ENCODE data around the gene ALPI. TPM values are rescaled to one million over a fixed set of nuclear protein-coding genes. Genes with fewer than 3 reads are reported as not detected.
A peak's percentile ranks its signal among the peaks of the same experiment; 100 is the strongest.

Gene ALPI
- total and polyA plus RNA-seq, 5 donors from 2014 or later = not detected

DNA sequence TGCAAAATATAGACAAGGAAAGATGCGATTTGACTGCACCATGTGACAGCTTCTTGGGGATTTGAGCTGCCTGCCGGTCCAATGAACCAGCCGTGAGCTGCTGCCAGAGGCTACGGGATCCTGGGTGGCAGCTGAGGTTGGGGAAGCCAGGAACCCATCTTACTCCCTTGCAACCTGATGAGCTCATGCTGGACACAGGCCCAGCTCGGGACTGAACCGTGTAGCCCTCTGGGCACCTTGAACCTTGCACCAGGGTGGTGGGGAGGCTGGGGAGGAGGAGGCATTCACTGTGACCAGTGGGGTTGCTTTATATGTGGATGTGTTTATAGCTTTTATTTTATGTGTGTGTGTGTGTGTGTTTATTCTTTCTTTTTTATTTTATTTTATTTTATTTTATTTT, 9.1 kb downstream of the ALPI start:
- H3K4me3 Mint-ChIP-seq = no peak overlapping the region
- ATAC-seq (ENCODE audit: low read depth in 2 of 2) = no peak
- no peak overlapping the region for H3K27ac ChIP-seq (ENCODE audit: insufficient read depth, low read length, poor library complexity, severe bottlenecking)
- H3K27ac Mint-ChIP-seq = no peak overlapping the region
- no peak for DNase-seq
- no peak overlapping the region for H3K4me3 ChIP-seq (ENCODE audit: low read depth, low read length)
- peaks cover 0 to 4% (median 0%) of the 10 kb centered on the region in 7 donors for H3K9me3 Mint-ChIP-seq
- H3K4me1 Mint-ChIP-seq = no peaks in the 10 kb centered on the region
- no peaks in the 10 kb centered on the region for H3K36me3 ChIP-seq (ENCODE audit: control insufficient read depth, insufficient read depth, low read length)
- no peaks in the 10 kb centered on the region for H3K9me3 ChIP-seq (ENCODE audit: control insufficient read depth in 2 of 2, low read length in 2 of 2)
- H3K4me1 ChIP-seq (ENCODE audit: control insufficient read depth, insufficient read depth, low read length, poor library complexity, severe bottlenecking) = no peaks in the 10 kb centered on the region
- no peaks in the 10 kb centered on the region for H3K36me3 Mint-ChIP-seq
- H3K27me3 ChIP-seq (ENCODE audit: control insufficient read depth, insufficient read depth, low read length) = no peaks in the 10 kb centered on the region
- peaks cover 21% of the 10 kb centered on the region for H3K27me3 Mint-ChIP-seq

DNA sequence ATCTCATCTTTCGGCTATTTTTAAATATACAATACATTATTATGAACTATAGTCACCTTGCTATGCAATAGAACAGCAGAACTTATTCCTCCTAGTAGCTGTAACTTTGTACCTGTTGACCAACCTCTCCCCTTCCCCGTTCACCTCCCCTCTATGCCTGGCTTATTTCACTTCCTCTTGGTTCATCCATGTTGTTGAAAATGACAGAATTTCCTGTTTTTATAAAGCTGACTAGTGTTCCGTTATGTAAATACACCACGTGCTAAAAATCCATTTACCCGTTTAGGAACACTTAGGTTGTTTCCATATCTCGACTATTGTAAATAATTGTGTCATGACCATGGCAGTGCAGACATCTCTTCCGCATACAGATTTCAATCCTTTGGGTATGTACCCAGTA, 10.3 kb downstream of the ALPI start:
- Mint-ChIP-seq H3K4me1 (no peaks in the 10 kb centered on the region), H3K4me3 (no peak overlapping the region), H3K27ac (no peak overlapping the region), H3K9me3 (peaks cover 0 to 7% (median 0%) of the 10 kb centered on the region in 7 donors), H3K27me3 (peaks cover 29% of the 10 kb centered on the region), H3K36me3 (no peaks in the 10 kb centered on the region)
- no peak overlapping the region for H3K4me3 ChIP-seq (ENCODE audit: low read depth, low read length)
- no peaks in the 10 kb centered on the region for H3K9me3 ChIP-seq (ENCODE audit: control insufficient read depth in 2 of 2, low read length in 2 of 2)
- no peaks in the 10 kb centered on the region for H3K4me1 ChIP-seq (ENCODE audit: control insufficient read depth, insufficient read depth, low read length, poor library complexity, severe bottlenecking)
- DNase-seq (no peak), ATAC-seq (ENCODE audit: low read depth in 2 of 2) (no peak)
- no peak overlapping the region for H3K27ac ChIP-seq (ENCODE audit: insufficient read depth, low read length, poor library complexity, severe bottlenecking)
- H3K36me3 ChIP-seq (ENCODE audit: control insufficient read depth, insufficient read depth, low read length) = no peaks in the 10 kb centered on the region
- no peaks in the 10 kb centered on the region for H3K27me3 ChIP-seq (ENCODE audit: control insufficient read depth, insufficient read depth, low read length)

GRCh38 chr2:232473467-232473890, 17.5 kb downstream of the ALPI start:
- Mint-ChIP-seq H3K36me3 (no peaks in the 10 kb centered on the region), H3K27me3 (peaks cover 37% of the 10 kb centered on the region), H3K4me1 (no peaks in the 10 kb centered on the region), H3K9me3 (peaks cover 2 to 13% (median 9%) of the 10 kb centered on the region in 7 donors), H3K27ac (no peak overlapping the region), H3K4me3 (no peak overlapping the region)
- H3K4me3 ChIP-seq (ENCODE audit: low read depth, low read length) = no peak overlapping the region
- H3K27me3 ChIP-seq (ENCODE audit: control insufficient read depth, insufficient read depth, low read length) = peaks cover 12% of the 10 kb centered on the region
- no peak overlapping the region for H3K27ac ChIP-seq (ENCODE audit: insufficient read depth, low read length, poor library complexity, severe bottlenecking)
- H3K36me3 ChIP-seq (ENCODE audit: control insufficient read depth, insufficient read depth, low read length) = no peaks in the 10 kb centered on the region
- no peak for ATAC-seq (ENCODE audit: low read depth in 2 of 2)
- H3K9me3 ChIP-seq (ENCODE audit: control insufficient read depth in 2 of 2, low read length in 2 of 2) = peaks cover 0 to 3% of the 10 kb centered on the region in 2 experiments
- no peak for DNase-seq
- H3K4me1 ChIP-seq (ENCODE audit: control insufficient read depth, insufficient read depth, low read length, poor library complexity, severe bottlenecking) = no peaks in the 10 kb centered on the region

DNA sequence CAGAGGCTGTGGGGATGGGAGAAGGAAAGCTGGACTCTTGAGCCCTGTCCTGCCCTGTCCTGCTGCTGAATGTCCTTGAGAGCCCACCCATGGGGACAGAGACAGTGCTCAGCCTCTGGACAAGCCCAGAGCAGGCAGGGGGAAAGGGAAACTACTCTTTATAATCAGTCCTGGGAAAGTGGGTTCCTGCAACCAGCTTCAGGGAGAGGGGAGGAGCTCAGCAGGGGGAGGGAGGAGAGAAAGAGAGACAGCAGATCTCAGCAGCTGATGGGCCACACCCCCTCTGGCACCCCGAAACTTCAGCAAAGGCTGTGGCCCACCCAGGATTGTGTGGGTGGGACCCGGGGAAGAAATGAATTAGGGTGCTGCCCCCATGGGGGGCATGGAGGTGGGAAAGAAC, 20.1 kb downstream of the ALPI start:
- no peak for ATAC-seq (ENCODE audit: low read depth in 2 of 2)
- H3K27ac Mint-ChIP-seq = no peak overlapping the region
- Histone ChIP-seq H3K9me3 (ENCODE audit: control insufficient read depth in 2 of 2, low read length in 2 of 2) (peaks cover 0 to 3% of the 10 kb centered on the region in 2 experiments), H3K36me3 (ENCODE audit: control insufficient read depth, insufficient read depth, low read length) (no peaks in the 10 kb centered on the region), H3K4me3 (ENCODE audit: low read depth, low read length) (no peak overlapping the region), H3K27ac (ENCODE audit: insufficient read depth, low read length, poor library complexity, severe bottlenecking) (no peak overlapping the region), H3K4me1 (ENCODE audit: control insufficient read depth, insufficient read depth, low read length, poor library complexity, severe bottlenecking) (no peaks in the 10 kb centered on the region), H3K27me3 (ENCODE audit: control insufficient read depth, insufficient read depth, low read length) (peaks cover 12% of the 10 kb centered on the region)
- H3K4me1 Mint-ChIP-seq = no peaks in the 10 kb centered on the region
- peaks cover 25% of the 10 kb centered on the region for H3K27me3 Mint-ChIP-seq
- no peaks in the 10 kb centered on the region for H3K36me3 Mint-ChIP-seq
- H3K9me3 Mint-ChIP-seq = peaks cover 0 to 13% (median 8%) of the 10 kb centered on the region in 7 donors
- no peak for DNase-seq
- no peak overlapping the region for H3K4me3 Mint-ChIP-seq

DNA sequence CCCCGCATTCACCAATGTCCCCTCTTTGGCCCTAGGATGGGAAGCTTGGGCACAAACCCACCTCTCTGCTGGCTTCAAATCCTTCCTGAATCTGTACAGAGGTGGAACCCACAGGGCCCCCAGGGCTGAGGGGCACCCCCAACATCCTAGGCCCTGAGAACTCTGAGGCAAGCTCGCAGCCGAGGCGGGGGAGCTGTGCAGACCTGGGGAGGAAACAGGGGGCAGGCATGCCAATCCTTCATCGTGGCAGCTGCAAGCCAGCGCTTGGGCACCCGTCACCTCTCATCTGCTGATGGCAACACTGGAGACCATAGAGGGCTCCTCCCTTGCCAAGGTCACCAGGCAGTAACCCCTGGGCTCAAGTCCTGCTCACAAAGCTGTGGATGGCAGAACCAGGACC, 20.8 kb downstream of the ALPI start:
- Mint-ChIP-seq H3K9me3 (peaks cover 0 to 13% (median 6%) of the 10 kb centered on the region in 7 donors), H3K27me3 (peaks cover 22% of the 10 kb centered on the region), H3K36me3 (no peaks in the 10 kb centered on the region), H3K27ac (no peak overlapping the region), H3K4me3 (no peak overlapping the region), H3K4me1 (no peaks in the 10 kb centered on the region)
- H3K9me3 ChIP-seq (ENCODE audit: control insufficient read depth in 2 of 2, low read length in 2 of 2) = peaks cover 0 to 3% of the 10 kb centered on the region in 2 experiments
- ATAC-seq (ENCODE audit: low read depth in 2 of 2) (no peak), DNase-seq (no peak)
- no peaks in the 10 kb centered on the region for H3K4me1 ChIP-seq (ENCODE audit: control insufficient read depth, insufficient read depth, low read length, poor library complexity, severe bottlenecking)
- H3K27me3 ChIP-seq (ENCODE audit: control insufficient read depth, insufficient read depth, low read length) = peaks cover 10% of the 10 kb centered on the region
- H3K27ac ChIP-seq (ENCODE audit: insufficient read depth, low read length, poor library complexity, severe bottlenecking) = no peak overlapping the region
- H3K4me3 ChIP-seq (ENCODE audit: low read depth, low read length) = no peak overlapping the region
- H3K36me3 ChIP-seq (ENCODE audit: control insufficient read depth, insufficient read depth, low read length) = no peaks in the 10 kb centered on the region

DNA sequence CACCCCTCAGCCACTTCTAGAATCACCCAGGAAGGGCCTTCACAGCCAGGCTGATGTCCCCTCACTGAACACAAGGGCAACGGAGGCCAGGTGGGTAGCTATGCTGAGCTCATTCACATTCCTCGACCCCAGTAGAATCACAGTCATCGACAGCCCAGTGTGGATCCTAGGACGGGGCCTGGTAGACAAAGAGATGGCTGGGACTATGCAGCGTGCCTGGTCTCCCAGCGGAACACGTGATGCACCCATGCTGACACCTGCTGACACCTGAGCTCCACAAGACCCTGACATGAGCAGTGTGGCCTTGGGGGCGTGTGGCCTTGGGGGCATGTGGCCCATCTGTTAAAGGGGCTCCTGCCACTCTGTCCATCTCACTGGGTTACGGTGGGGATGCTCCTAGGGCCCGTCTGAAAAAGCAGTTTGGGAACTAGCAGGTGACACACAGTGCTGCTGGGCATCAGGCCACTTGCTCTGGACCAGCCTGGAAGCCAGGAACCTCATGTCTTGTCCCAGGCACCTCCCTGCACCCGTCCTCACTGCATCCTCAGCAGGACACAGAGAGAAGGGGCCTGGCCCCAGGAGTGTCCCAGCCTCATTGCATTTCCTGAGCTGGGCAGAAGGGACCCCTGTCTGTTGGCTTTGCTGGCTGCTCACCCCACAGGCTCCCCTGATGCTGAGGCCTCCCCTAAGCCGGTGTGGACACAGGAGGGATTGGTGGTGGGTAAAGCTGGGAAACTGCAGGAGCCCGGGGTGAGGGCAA, 22.0 kb downstream of the ALPI start:
- H3K4me3 Mint-ChIP-seq = no peak overlapping the region
- DNase-seq = no peak
- no peaks in the 10 kb centered on the region for H3K36me3 Mint-ChIP-seq
- peaks cover 11% of the 10 kb centered on the region for H3K27me3 Mint-ChIP-seq
- H3K4me1 Mint-ChIP-seq = no peaks in the 10 kb centered on the region
- Histone ChIP-seq H3K27ac (ENCODE audit: insufficient read depth, low read length, poor library complexity, severe bottlenecking) (no peak overlapping the region), H3K4me1 (ENCODE audit: control insufficient read depth, insufficient read depth, low read length, poor library complexity, severe bottlenecking) (no peaks in the 10 kb centered on the region), H3K4me3 (ENCODE audit: low read depth, low read length) (no peak overlapping the region), H3K36me3 (ENCODE audit: control insufficient read depth, insufficient read depth, low read length) (no peaks in the 10 kb centered on the region), H3K27me3 (ENCODE audit: control insufficient read depth, insufficient read depth, low read length) (peaks cover 2% of the 10 kb centered on the region), H3K9me3 (ENCODE audit: control insufficient read depth in 2 of 2, low read length in 2 of 2) (no peaks in the 10 kb centered on the region)
- peaks cover 0 to 3% (median 2%) of the 10 kb centered on the region in 7 donors for H3K9me3 Mint-ChIP-seq
- peak in 1 of 2 donors; percentile 6 for ATAC-seq (ENCODE audit: low read depth in 2 of 2)
- no peak overlapping the region for H3K27ac Mint-ChIP-seq

- Histone ChIP-seq H3K4me3 (ENCODE audit: low read depth, low read length) (no peak overlapping the region), H3K27ac (ENCODE audit: insufficient read depth, low read length, poor library complexity, severe bottlenecking) (no peak overlapping the region), H3K9me3 (ENCODE audit: control insufficient read depth in 2 of 2, low read length in 2 of 2) (no peaks in the 10 kb centered on the region), H3K4me1 (ENCODE audit: control insufficient read depth, insufficient read depth, low read length, poor library complexity, severe bottlenecking) (no peaks in the 10 kb centered on the region), H3K27me3 (ENCODE audit: control insufficient read depth, insufficient read depth, low read length) (no peaks in the 10 kb centered on the region), H3K36me3 (ENCODE audit: control insufficient read depth, insufficient read depth, low read length) (no peaks in the 10 kb centered on the region)
- no peak for ATAC-seq (ENCODE audit: low read depth in 2 of 2)
- peaks cover 0 to 3% (median 0%) of the 10 kb centered on the region in 7 donors for H3K9me3 Mint-ChIP-seq
- H3K4me3 Mint-ChIP-seq = no peak overlapping the region
- H3K4me1 Mint-ChIP-seq = no peaks in the 10 kb centered on the region
- H3K27me3 Mint-ChIP-seq = peaks cover 9% of the 10 kb centered on the region
- H3K27ac Mint-ChIP-seq = no peak overlapping the region
- DNase-seq = no peak
- no peaks in the 10 kb centered on the region for H3K36me3 Mint-ChIP-seq
Observed at GRCh38 chr2:232478571-232479340, 22.8 kb downstream of the ALPI start.
